Loucy (cell line): ENCODE measurements around the gene SLC7A4.
"Not testable (repeated sequence)": the region's sequence is repeated elsewhere in the genome, so short reads cannot be mapped to it uniquely, and the experiment has no call there.

Experiments used
- H2AFZ ChIP-seq: fragments of 200-600 bp; sonication (generic); 2 replicates; pipeline ENCODE4 v1.6.0; 2016; ENCODE audit warnings: antibody characterized with exemption, mild to moderate bottlenecking, low read length, moderate library complexity
- H3F3A ChIP-seq: fragments of 200-600 bp; 2 replicates; pipeline ENCODE4 v1.6.0; 2016; ENCODE audit warnings: antibody characterized with exemption, low read depth, mild to moderate bottlenecking
- H3K27me3 ChIP-seq: fragments of 200-600 bp; sonication (generic); 2 replicates; pipeline ENCODE4 v1.6.1; 2014; ENCODE audit warnings: low read length, mild to moderate bottlenecking; ENCODE audit not compliant: insufficient read depth, poor library complexity, severe bottlenecking
- H3K36me3 ChIP-seq: fragments of 200-600 bp; sonication (generic); 2 replicates; pipeline ENCODE4 v1.6.1; 2016; ENCODE audit warnings: low read length; ENCODE audit not compliant: insufficient read depth
- H3K4me1 ChIP-seq: fragments of 200-600 bp; sonication (generic); 2 replicates; pipeline ENCODE4 v1.5.1; 2014; ENCODE audit warnings: low read length, mild to moderate bottlenecking; ENCODE audit not compliant: insufficient read depth, poor library complexity, severe bottlenecking
- H3K4me2 ChIP-seq: fragments of 200-600 bp; sonication (generic); 2 replicates; pipeline ENCODE4 v1.6.0; 2014; ENCODE audit warnings: antibody characterized with exemption, low read length, low read depth, mild to moderate bottlenecking; ENCODE audit not compliant: poor library complexity, severe bottlenecking
- H3K4me3 ChIP-seq: fragments of 200-600 bp; sonication (generic); 2 replicates; pipeline ENCODE4 v1.5.1; 2014; ENCODE audit warnings: low read length, mild to moderate bottlenecking, mixed read lengths; ENCODE audit not compliant: poor library complexity, severe bottlenecking
- H3K79me2 ChIP-seq: fragments of 200-600 bp; sonication (generic); 2 replicates; pipeline ENCODE4 v1.6.1; 2014; ENCODE audit warnings: low read length; ENCODE audit not compliant: insufficient read depth
- H3K9ac ChIP-seq: fragments of 200-600 bp; sonication (generic); 2 replicates; pipeline ENCODE4 v1.6.0; 2014; ENCODE audit warnings: mild to moderate bottlenecking, low read depth, low read length, moderate library complexity; ENCODE audit not compliant: poor library complexity, severe bottlenecking
- H3K9me2 ChIP-seq: fragments of 200-600 bp; sonication (generic); replicated peaks from 2 replicates; pipeline ENCODE4 v1.6.1; 2016; ENCODE audit warnings: low read depth, low read length, mixed read lengths
- H3K9me3 ChIP-seq: fragments of 200-600 bp; sonication (generic); 2 replicates; pipeline ENCODE4 v1.6.1; 2014; ENCODE audit warnings: mild to moderate bottlenecking, antibody characterized with exemption, low read length, low read depth; ENCODE audit not compliant: insufficient read depth
- H4K20me1 ChIP-seq: fragments of 200-600 bp; sonication (generic); 2 replicates; pipeline ENCODE4 v1.6.0; 2014; ENCODE audit warnings: antibody characterized with exemption, low read length, mild to moderate bottlenecking; ENCODE audit not compliant: insufficient read depth, poor library complexity, severe bottlenecking
- EZH2phosphoT487 ChIP-seq: fragments of 200-600 bp; IDR thresholded peaks from 2 replicates; pipeline ENCODE4 v1.6.1; 2018; ENCODE audit warnings: antibody characterized with exemption, mild to moderate bottlenecking, moderate library complexity, borderline replicate concordance
- TF ChIP-seq, protein P1 (sequence below): fragments of 200-600 bp; sonication (generic); conservative IDR thresholded peaks from 2 replicates; pipeline ENCODE4 v1.5.1; 2014; ENCODE audit warnings: mild to moderate bottlenecking, antibody characterized with exemption, low read length

SLC7A4 gene

DNA sequence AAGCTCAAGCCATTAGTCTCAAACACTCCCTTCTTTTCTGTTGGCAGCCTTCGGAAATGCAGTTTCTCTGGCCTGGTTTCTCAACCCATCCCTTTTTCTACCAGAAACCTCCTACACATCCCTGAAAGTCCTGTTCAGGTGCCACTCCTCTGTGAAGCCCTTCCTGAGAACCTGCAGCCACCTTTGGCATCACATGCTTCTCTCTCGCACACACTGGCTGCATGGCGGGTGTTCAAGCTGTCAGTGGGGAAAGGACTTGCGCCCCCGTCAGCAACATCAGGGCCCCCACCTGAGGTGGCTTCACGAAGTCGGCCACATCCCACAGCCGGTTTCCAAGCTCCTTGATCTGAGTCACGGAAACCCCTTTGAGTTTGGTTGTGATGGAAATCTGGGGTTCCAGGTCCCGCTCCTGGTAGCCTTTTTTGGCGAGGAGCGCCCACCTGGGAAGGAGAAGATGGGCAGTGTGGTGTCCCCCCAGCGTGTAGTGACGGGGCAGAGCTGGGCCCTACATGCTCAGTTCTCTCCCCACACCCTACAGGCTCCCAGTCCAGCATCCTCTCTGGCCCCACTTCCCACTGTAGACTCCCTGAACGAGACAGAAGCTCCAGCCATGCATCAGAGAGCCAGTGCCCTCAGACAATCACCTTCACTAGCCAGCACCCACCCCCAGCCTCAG lies 11.6 kb upstream of the SLC7A4 start:
- H3K4me2 ChIP-seq = no peak overlapping the region
- no peaks in the 10 kb centered on the region for H3K4me1 ChIP-seq
- H3K9me3 ChIP-seq = no peaks in the 10 kb centered on the region
- H3K9me2 ChIP-seq = no peaks in the 10 kb centered on the region
- no peaks in the 10 kb centered on the region for H3K27me3 ChIP-seq
- H3K79me2 ChIP-seq = no peaks in the 10 kb centered on the region
- H3K4me3 ChIP-seq = no peak overlapping the region
- TF ChIP-seq EZH2phosphoT487 = no peak
- no peaks in the 10 kb centered on the region for H4K20me1 ChIP-seq
- H3F3A ChIP-seq = no peaks in the 10 kb centered on the region
- no peak overlapping the region for H3K9ac ChIP-seq
- H2AFZ ChIP-seq = no peak overlapping the region
- no peaks in the 10 kb centered on the region for H3K36me3 ChIP-seq

DNA sequence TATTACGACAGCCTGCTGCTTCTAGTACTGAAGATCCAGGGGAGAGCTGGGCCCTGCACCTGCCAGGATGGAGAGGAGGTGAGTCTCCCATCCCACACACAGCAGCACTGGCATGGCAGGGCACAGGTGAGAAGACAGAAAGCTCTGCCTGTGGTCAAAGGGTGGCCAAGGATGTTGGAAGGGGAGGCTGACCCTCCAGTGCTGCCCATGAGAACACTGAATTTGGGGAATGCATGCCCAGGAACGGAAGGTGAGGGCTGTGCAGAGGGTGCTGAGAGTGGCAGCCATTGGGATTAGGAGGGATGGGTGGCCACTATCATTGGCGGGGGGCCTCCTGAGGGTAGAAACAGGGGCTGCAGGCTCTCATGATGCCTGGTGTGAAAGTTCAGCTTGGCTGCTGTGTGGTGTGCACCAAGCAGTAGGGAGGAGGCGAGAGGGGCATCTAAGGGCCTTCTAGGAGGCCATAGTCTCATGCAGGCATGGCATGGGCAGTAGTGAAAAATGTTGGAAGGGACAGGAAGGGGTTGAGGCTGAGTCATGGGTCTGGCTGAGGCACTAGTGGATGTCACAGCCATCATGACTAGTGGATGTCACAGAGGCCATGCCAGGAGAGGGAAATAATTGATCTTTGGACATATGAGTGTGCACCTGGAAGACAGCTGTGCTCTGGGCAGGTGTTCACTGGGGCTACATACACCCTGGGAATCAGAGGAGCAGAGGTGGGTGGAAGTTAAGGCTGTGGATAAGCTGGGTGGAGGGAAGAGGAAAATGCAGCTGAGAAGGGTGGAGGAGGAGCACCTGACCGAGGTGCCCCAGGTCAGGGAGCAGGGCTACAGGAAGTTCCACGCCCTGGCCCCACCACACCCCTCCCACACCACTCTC lies 10.9 kb upstream of the SLC7A4 start:
- no peak overlapping the region for H2AFZ ChIP-seq
- H3K36me3 ChIP-seq = no peaks in the 10 kb centered on the region
- no peaks in the 10 kb centered on the region for H3K4me1 ChIP-seq
- TF ChIP-seq EZH2phosphoT487 = no peak
- TF ChIP-seq, protein P1, sequence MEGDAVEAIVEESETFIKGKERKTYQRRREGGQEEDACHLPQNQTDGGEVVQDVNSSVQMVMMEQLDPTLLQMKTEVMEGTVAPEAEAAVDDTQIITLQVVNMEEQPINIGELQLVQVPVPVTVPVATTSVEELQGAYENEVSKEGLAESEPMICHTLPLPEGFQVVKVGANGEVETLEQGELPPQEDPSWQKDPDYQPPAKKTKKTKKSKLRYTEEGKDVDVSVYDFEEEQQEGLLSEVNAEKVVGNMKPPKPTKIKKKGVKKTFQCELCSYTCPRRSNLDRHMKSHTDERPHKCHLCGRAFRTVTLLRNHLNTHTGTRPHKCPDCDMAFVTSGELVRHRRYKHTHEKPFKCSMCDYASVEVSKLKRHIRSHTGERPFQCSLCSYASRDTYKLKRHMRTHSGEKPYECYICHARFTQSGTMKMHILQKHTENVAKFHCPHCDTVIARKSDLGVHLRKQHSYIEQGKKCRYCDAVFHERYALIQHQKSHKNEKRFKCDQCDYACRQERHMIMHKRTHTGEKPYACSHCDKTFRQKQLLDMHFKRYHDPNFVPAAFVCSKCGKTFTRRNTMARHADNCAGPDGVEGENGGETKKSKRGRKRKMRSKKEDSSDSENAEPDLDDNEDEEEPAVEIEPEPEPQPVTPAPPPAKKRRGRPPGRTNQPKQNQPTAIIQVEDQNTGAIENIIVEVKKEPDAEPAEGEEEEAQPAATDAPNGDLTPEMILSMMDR = no peak
- no peaks in the 10 kb centered on the region for H3K79me2 ChIP-seq
- no peaks in the 10 kb centered on the region for H3K27me3 ChIP-seq
- no peaks in the 10 kb centered on the region for H4K20me1 ChIP-seq
- H3K4me2 ChIP-seq = no peak overlapping the region
- no peak overlapping the region for H3K4me3 ChIP-seq
- no peaks in the 10 kb centered on the region for H3K9me2 ChIP-seq
- no peaks in the 10 kb centered on the region for H3F3A ChIP-seq
- H3K9ac ChIP-seq = no peak overlapping the region
- no peaks in the 10 kb centered on the region for H3K9me3 ChIP-seq

GRCh38 chr22:21041937-21042336 lies 9.6 kb upstream of the SLC7A4 start:
- Histone ChIP-seq H2AFZ (no peak overlapping the region), H3K27me3 (no peaks in the 10 kb centered on the region), H3K79me2 (no peaks in the 10 kb centered on the region), H3K9me2 (no peaks in the 10 kb centered on the region), H3K4me3 (no peak overlapping the region), H3K9ac (no peak overlapping the region), H3K4me1 (no peaks in the 10 kb centered on the region), H3F3A (no peaks in the 10 kb centered on the region), H3K9me3 (no peaks in the 10 kb centered on the region), H3K36me3 (no peaks in the 10 kb centered on the region), H3K4me2 (no peak overlapping the region), H4K20me1 (no peaks in the 10 kb centered on the region)
- no peak for TF ChIP-seq EZH2phosphoT487
- TF ChIP-seq, protein P1 = no peak

DNA sequence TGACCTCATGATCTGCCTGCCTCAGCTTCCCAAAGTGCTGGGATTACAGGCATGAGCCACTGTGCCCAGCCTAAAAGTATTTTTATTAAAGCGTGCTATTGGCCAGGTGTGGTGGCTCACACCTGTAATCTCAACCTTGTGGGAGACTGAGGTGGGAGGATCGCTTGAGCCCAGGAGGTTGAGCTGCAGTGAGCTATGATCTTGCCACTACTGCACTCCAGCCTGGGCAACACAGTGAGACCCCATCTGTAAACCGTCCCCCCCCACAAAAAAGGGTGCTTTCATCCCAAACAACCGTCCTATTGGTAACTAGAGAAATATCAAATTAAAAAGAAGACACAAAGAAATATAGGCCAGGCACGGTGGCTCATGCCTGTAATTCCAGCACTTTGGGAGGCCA lies 6.8 kb upstream of the SLC7A4 start:
- not testable (repeated sequence) for H3K4me1 ChIP-seq, H4K20me1 ChIP-seq, H3K9ac ChIP-seq, H3K79me2 ChIP-seq, H3K36me3 ChIP-seq, H3K4me3 ChIP-seq, H2AFZ ChIP-seq, H3K9me3 ChIP-seq, H3F3A ChIP-seq, H3K4me2 ChIP-seq, H3K27me3 ChIP-seq, H3K9me2 ChIP-seq
